ENCODE data around the gene GPSM1.

- TF ChIP-seq CTCF (IDR thresholded peaks at IDR 0.05) (no peak), POLR2AphosphoS5 (IDR thresholded peaks at IDR 0.05) (no peak), EP300 (IDR thresholded peaks at IDR 0.05) (no peak)
These were observed 45.0 kb upstream of the GPSM1 start for GRCh38 chr9:136282272-136282861.
